HG02973 (cell line): ENCODE data around the gene SEMA3F.
A peak's percentile ranks its signal among the peaks of the same experiment; 100 is the strongest.

Experiments used
- ATAC-seq: cut with Tn5 transposase; IDR thresholded peaks from one replicate; pipeline ENCODE4 v1.9.1; 2021; ENCODE audit warnings: moderate library complexity; ENCODE audit not compliant: unreplicated experiment

The SEMA3F gene

GRCh38 chr3:50154840-50155490, at the start of gene SEMA3F:
TSS of gene SEMA3F (plus strand) at chr3:50155324. CDS start at chr3:50159623, 4,299 bp downstream.
- peak; percentile 66 for ATAC-seq

- no peak for ATAC-seq
Observed at GRCh38 chr3:50111757-50112156, 43.4 kb upstream of the SEMA3F start.

- ATAC-seq = no peak
Observed at GRCh38 chr3:50112462-50112861, 42.7 kb upstream of the SEMA3F start.

- no peak for ATAC-seq
Observed at GRCh38 chr3:50117120-50117519, 38.0 kb upstream of the SEMA3F start.

GRCh38 chr3:50118237-50118636, 36.9 kb upstream of the SEMA3F start:
- no peak for ATAC-seq

GRCh38 chr3:50119786-50120185, 35.3 kb upstream of the SEMA3F start:
- ATAC-seq = no peak

- no peak for ATAC-seq
Observed at GRCh38 chr3:50120364-50121071, 34.6 kb upstream of the SEMA3F start.

- peak; percentile 62 for ATAC-seq
Observed at GRCh38 chr3:50121072-50122032, 33.8 kb upstream of the SEMA3F start.

GRCh38 chr3:50122071-50122470, 33.1 kb upstream of the SEMA3F start:
- ATAC-seq = no peak

GRCh38 chr3:50122661-50123391, 32.3 kb upstream of the SEMA3F start:
- no peak for ATAC-seq

GRCh38 chr3:50123394-50124051, 31.6 kb upstream of the SEMA3F start:
- ATAC-seq = no peak

- no peak for ATAC-seq
Observed at GRCh38 chr3:50124052-50124799, 30.9 kb upstream of the SEMA3F start.

GRCh38 chr3:50124800-50125178, 30.3 kb upstream of the SEMA3F start:
- no peak for ATAC-seq

- ATAC-seq = no peak
Observed at GRCh38 chr3:50125541-50126286, 29.4 kb upstream of the SEMA3F start.

GRCh38 chr3:50126287-50127211, 28.6 kb upstream of the SEMA3F start:
- ATAC-seq = no peak

- no peak for ATAC-seq
Observed at GRCh38 chr3:50127251-50127691, 27.9 kb upstream of the SEMA3F start.

- ATAC-seq = no peak
Observed at GRCh38 chr3:50128001-50128400, 27.1 kb upstream of the SEMA3F start.

GRCh38 chr3:50130436-50130835, 24.7 kb upstream of the SEMA3F start:
- no peak for ATAC-seq
